Endodermal cell (in vitro differentiated cells): ENCODE results near the gene YBX1. TPM values are rescaled to one million over a fixed set of nuclear protein-coding genes. Genes with fewer than 3 reads are reported as not detected.

Experiments
- DNase-seq: peaks from one replicate; pipeline ENCODE4 v3.0.0-alpha.2; 2017
- H3K27ac ChIP-seq: 2 replicates; pipeline ENCODE4 v1.5.1; 2013; ENCODE audit warnings: mild to moderate bottlenecking, low read depth, low read length, moderate library complexity
- H3K27me3 ChIP-seq: 2 replicates; pipeline ENCODE4 v1.6.1; 2013; ENCODE audit warnings: mild to moderate bottlenecking, low read length, moderate library complexity; ENCODE audit not compliant: insufficient read depth, control insufficient read depth, poor library complexity, severe bottlenecking
- H3K36me3 ChIP-seq: 2 replicates; pipeline ENCODE4 v1.7.0; 2013; ENCODE audit warnings: mild to moderate bottlenecking, low read length, moderate library complexity; ENCODE audit not compliant: control insufficient read depth, insufficient read depth
- H3K4me1 ChIP-seq: one replicate; pipeline ENCODE4 v1.7.0; 2013; ENCODE audit warnings: low read length; ENCODE audit not compliant: control insufficient read depth, insufficient read depth
- H3K4me3 ChIP-seq: 2 replicates; pipeline ENCODE4 v1.5.1; 2013; ENCODE audit warnings: mild to moderate bottlenecking, low read length, moderate library complexity
- H3K9ac ChIP-seq: 2 replicates; pipeline ENCODE4 v1.6.1; 2013; ENCODE audit warnings: mild to moderate bottlenecking, low read length, moderate library complexity; ENCODE audit not compliant: poor library complexity, severe bottlenecking; ENCODE audit errors: extremely low read depth
- H3K9me3 ChIP-seq: 2 replicates; pipeline ENCODE4 v1.6.1; 2013; ENCODE audit warnings: mild to moderate bottlenecking, low read length, moderate library complexity; ENCODE audit not compliant: control insufficient read depth
- H3K27ac Mint-ChIP-seq: 2 replicates; pipeline ENCODE4 v1.8.0; 2020; ENCODE audit warnings: mixed read lengths
- H3K27me3 Mint-ChIP-seq: 2 replicates; pipeline ENCODE4 v1.8.0; 2021; ENCODE audit warnings: mild to moderate bottlenecking, mixed read lengths; ENCODE audit not compliant: insufficient read depth
- H3K36me3 Mint-ChIP-seq: 2 replicates; pipeline ENCODE4 v1.8.0; 2020; ENCODE audit warnings: low read depth, mixed read lengths
- H3K4me1 Mint-ChIP-seq: 2 replicates; pipeline ENCODE4 v1.8.0; 2020; ENCODE audit warnings: mixed read lengths
- H3K4me3 Mint-ChIP-seq: 2 replicates; pipeline ENCODE4 v1.8.0; 2020; ENCODE audit warnings: mild to moderate bottlenecking, moderate library complexity, mixed read lengths
- H3K9me3 Mint-ChIP-seq: 2 replicates; pipeline ENCODE4 v1.8.0; 2020; ENCODE audit warnings: mild to moderate bottlenecking, mixed read lengths
- CTCF ChIP-seq: fragments of 200-600 bp; sonication (generic); conservative IDR thresholded peaks from 2 replicates; pipeline ENCODE4 v1.5.0; 2021; ENCODE audit warnings: antibody characterized with exemption, mild to moderate bottlenecking
- WGBS, 2 experiments: methylation state at CpG; one replicate each; pipeline versions ENCODE4 v1.1.5 to v1.1.7; 2013; ENCODE audit warnings: missing lambda C conversion rate in 2 of 2, mixed read lengths in 1 of 2; ENCODE audit not compliant: insufficient coverage in 1 of 2, insufficient read length in 1 of 2; 5-methylcytosine and 5-hydroxymethylcytosine counted together
- total RNA-seq, 2 donors: library from RNA; stranded (reverse); fragmentation: NEBNext Ultra II Directional in 1 of 2; extraction: Animal tissue kit (Norgen Biotek cat#: 25700) in 1 of 2; gene quantifications; 2 replicates in 1 of 2; 3 replicates in 1 of 2; pipeline ENCODE4 v1.2.1, GENCODE V29; 2021

Gene YBX1
- total RNA-seq, 2 donors from 2014 or later: 655 to 668 TPM

GRCh38 chr1:42736571-42737200 lies 54.5 kb downstream of the YBX1 start:
- Histone ChIP-seq H3K4me3 (no peak overlapping the region), H3K27me3 (no peaks in the 10 kb centered on the region), H3K4me1 (peaks cover 6% of the 10 kb centered on the region), H3K9me3 (no peaks in the 10 kb centered on the region), H3K9ac (no peak overlapping the region), H3K36me3 (no peaks in the 10 kb centered on the region), H3K27ac (no peak overlapping the region)
- no peaks in the 10 kb centered on the region for H3K9me3 Mint-ChIP-seq
- 77 to 84% methylated on average over 7 to 8 of the region's 8 CpGs for WGBS, 2 experiments
- TF ChIP-seq CTCF: no peak
- peak overlapping the region; percentile 53 for H3K27ac Mint-ChIP-seq
- peaks cover 33% of the 10 kb centered on the region for H3K4me1 Mint-ChIP-seq
- peak; percentile 38 for DNase-seq
- H3K36me3 Mint-ChIP-seq: peaks cover 6% of the 10 kb centered on the region
- H3K27me3 Mint-ChIP-seq: no peaks in the 10 kb centered on the region
- H3K4me3 Mint-ChIP-seq: no peak overlapping the region

DNA sequence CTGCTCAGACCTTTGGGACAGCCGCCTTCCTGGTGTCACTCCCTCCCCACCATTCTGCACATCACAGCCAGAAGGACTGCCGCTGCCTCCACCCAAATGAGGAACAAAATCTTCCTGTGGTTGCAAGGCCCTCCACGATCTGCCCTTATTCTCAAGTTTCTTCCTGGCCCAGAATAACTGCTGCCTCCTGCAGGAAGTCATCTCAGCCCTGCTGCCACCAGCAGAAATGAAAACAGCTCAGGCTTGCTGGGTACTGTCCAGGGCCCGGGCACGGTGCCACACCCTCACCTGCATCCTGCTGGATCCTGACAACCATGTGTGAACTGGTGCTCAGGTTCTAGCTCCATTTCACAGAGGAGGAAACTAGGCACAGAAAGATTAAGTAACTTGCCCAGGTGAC lies 55.0 kb downstream of the YBX1 start:
- WGBS, 2 experiments: 85 to 100% methylated on average over 2 to 5 of the region's 5 CpGs
- Histone ChIP-seq H3K9ac (no peak overlapping the region), H3K9me3 (no peaks in the 10 kb centered on the region), H3K27ac (no peak overlapping the region), H3K4me1 (peaks cover 6% of the 10 kb centered on the region), H3K27me3 (no peaks in the 10 kb centered on the region), H3K36me3 (no peaks in the 10 kb centered on the region), H3K4me3 (no peak overlapping the region)
- Mint-ChIP-seq H3K27me3 (no peaks in the 10 kb centered on the region), H3K36me3 (peaks cover 6% of the 10 kb centered on the region), H3K4me1 (peaks cover 30% of the 10 kb centered on the region), H3K27ac (no peak overlapping the region), H3K4me3 (no peak overlapping the region), H3K9me3 (no peaks in the 10 kb centered on the region)
- DNase-seq: peak; percentile 34
- TF ChIP-seq CTCF: no peak

DNA sequence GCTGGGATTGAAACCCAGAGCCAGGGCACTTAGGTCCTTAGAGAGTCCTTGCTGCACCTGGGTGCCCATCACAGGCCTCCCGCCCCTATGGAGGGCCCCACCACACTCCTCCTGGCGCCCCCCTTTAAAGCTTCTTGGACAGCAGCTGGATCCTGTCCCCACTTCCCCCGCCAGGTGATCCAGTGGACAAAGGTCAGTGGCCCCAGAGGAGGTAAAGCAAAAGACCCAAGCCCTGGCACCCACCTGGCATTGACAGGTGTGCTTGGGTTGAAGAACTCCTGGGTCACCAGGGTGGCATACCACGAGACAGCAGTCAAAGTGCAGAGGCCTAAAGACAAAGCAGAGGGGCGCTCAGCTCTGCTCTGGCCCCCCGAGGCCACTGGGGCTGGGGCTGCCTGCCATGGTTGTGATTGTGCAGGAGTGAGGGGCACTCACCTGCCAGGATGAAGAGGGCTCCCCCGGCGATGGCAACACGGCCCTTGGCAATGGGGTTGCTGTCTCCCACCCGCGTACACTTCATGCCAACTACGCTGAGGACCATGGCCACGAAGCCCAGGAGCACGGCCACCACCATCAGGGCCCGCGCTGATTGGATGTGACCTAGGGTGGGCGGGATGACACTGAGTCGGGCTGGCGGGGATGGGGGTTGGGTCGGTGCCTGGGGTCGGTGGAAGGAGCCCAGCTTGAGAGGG lies 55.9 kb downstream of the YBX1 start:
- Histone ChIP-seq H3K27ac (no peak overlapping the region), H3K27me3 (no peaks in the 10 kb centered on the region), H3K4me3 (no peak overlapping the region), H3K4me1 (peaks cover 6% of the 10 kb centered on the region), H3K9me3 (no peaks in the 10 kb centered on the region), H3K36me3 (no peaks in the 10 kb centered on the region), H3K9ac (no peak overlapping the region)
- Mint-ChIP-seq H3K27ac (no peak overlapping the region), H3K36me3 (peaks cover 6% of the 10 kb centered on the region), H3K4me1 (peaks cover 29% of the 10 kb centered on the region), H3K9me3 (no peaks in the 10 kb centered on the region), H3K4me3 (no peak overlapping the region), H3K27me3 (no peaks in the 10 kb centered on the region)
- DNase-seq: no peak
- TF ChIP-seq CTCF: no peak
- 89 to 93% methylated on average over 16 to 21 of the region's 21 CpGs for WGBS, 2 experiments
